ENCODE measurements around the gene ST3GAL4.
"Not testable (repeated sequence)": the region's sequence is repeated elsewhere in the genome, so short reads cannot be mapped to it uniquely, and the experiment has no call there.

The ST3GAL4 gene

GRCh38 chr11:126380909-126381308 lies 25.4 kb downstream of the ST3GAL4 start:
- no peaks in the 10 kb centered on the region for H3K27me3 ChIP-seq (ENCODE audit: insufficient read depth, poor library complexity, severe bottlenecking)
- no peak for TF ChIP-seq CTCF (IDR thresholded peaks at IDR 0.05; ENCODE audit: poor library complexity, severe bottlenecking)
- DNase-seq (ENCODE audit: low spot score) (no peak), ATAC-seq (ENCODE audit: low read depth) (no peak)
- no peak overlapping the region for H3K27ac ChIP-seq (ENCODE audit: poor library complexity, severe bottlenecking)
- no peaks in the 10 kb centered on the region for H3K36me3 ChIP-seq (ENCODE audit: low read depth)
- peaks cover 16% of the 10 kb centered on the region for H3K4me1 ChIP-seq (ENCODE audit: insufficient read depth, poor library complexity, severe bottlenecking)
- H3K9me3 ChIP-seq (ENCODE audit: severe bottlenecking), result no peaks in the 10 kb centered on the region
- no peak overlapping the region for H3K4me3 ChIP-seq (ENCODE audit: severe bottlenecking)

DNA sequence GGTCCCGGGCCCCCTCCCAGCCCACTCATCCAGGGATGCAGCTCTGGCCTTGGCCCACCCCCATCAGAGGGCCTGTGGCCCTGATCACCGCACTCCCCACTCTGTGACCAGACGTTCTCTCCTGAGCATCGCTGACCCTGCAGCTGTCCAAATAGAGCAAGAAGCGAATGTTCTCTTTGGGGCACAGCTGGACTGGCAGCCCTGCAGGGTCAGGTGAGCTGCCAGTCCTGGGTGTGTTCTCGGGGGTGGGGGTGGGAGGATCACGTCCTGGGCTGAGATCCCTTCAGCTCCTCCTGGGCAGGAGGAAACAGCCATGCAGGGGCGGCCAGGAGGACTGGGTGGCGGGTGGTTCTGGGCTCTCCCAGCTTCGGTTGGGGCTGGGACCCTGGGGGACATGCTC lies 26.5 kb downstream of the ST3GAL4 start:
- not testable (repeated sequence) for H3K27me3 ChIP-seq (ENCODE audit: insufficient read depth, poor library complexity, severe bottlenecking); DNase-seq (ENCODE audit: low spot score); H3K27ac ChIP-seq (ENCODE audit: poor library complexity, severe bottlenecking); H3K4me3 ChIP-seq (ENCODE audit: severe bottlenecking); H3K9me3 ChIP-seq (ENCODE audit: severe bottlenecking); H3K36me3 ChIP-seq (ENCODE audit: low read depth)
- peak; percentile 14; the same call in 1 of the 3 replicates for ATAC-seq (ENCODE audit: low read depth)
- H3K4me1 ChIP-seq (ENCODE audit: insufficient read depth, poor library complexity, severe bottlenecking), result peaks cover 17% of the 10 kb centered on the region

DNA sequence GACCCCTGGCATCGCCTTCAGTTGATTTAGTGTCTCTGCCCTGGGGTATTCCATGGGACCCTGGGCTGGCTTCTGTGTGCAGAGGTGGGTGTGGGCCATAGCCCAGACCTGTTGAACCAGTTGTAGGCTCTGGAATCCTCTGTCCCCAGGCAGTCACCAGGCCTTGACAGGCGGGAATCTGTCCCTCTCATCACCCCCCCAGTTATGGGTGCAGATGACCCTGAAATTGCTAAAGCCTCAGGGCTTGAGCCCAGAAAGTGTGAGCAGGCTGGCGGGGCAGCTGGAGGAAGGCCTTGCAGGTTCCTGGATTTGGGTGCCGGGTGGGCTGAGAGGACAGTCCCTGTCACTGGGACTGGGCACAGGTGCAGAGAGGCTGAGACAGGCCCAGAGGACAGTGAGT lies 27.2 kb downstream of the ST3GAL4 start:
- H3K9me3 ChIP-seq (ENCODE audit: severe bottlenecking); H3K27ac ChIP-seq (ENCODE audit: poor library complexity, severe bottlenecking); H3K4me3 ChIP-seq (ENCODE audit: severe bottlenecking); DNase-seq (ENCODE audit: low spot score); ATAC-seq (ENCODE audit: low read depth); H3K27me3 ChIP-seq (ENCODE audit: insufficient read depth, poor library complexity, severe bottlenecking); H3K36me3 ChIP-seq (ENCODE audit: low read depth): not testable (repeated sequence)
- H3K4me1 ChIP-seq (ENCODE audit: insufficient read depth, poor library complexity, severe bottlenecking), result peaks cover 24% of the 10 kb centered on the region

DNA sequence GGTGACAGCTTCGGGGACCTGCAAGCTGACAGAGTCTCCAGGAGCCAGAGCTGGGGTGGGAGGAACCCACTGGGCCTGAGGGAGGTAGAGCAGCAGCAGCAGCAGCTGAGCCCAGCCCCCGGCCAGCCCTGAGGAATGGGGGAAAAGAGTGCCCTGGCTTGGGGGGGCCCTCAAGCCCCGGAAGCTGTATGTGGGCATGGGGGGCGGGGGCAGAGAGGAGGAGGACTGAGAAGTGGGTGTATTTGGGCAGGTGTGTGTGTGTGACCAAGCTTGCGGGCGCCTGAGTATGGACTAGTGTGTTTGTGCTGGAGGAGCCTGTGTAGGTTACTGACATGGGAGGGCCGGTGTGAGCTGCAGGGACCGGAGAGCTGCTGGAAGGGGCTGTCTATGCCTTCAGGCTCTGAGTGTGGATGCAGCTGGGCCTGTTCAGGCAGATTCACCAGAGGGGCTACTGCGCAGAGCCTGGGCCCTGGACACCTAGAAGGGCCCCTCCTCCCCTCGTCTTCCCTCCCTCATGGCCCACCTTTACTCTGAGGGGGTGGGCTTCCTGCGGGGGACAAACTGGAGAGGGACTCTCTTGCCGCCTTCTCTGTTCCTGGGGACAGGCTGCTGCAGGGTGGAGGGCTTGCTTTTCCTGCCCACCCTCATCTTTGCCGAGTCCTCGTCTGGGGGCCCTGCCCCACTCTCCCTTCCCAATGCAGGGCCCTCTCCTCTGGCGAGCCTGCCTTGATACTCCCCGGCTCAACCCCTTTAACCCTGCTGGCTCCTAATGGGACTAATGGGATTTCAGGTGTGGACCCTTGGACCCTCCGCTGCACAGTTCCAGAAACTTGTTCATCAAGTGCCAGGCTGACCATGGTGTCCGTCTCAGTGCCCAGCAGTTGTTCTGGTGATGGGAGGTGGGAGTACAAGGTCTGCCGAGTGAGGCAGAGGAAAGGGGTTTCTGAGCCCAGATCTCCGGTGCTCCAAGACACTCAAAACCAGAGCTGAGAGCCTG lies 28.2 kb downstream of the ST3GAL4 start:
- Histone ChIP-seq H3K36me3 (ENCODE audit: low read depth) (no peaks in the 10 kb centered on the region), H3K9me3 (ENCODE audit: severe bottlenecking) (no peaks in the 10 kb centered on the region)

DNA sequence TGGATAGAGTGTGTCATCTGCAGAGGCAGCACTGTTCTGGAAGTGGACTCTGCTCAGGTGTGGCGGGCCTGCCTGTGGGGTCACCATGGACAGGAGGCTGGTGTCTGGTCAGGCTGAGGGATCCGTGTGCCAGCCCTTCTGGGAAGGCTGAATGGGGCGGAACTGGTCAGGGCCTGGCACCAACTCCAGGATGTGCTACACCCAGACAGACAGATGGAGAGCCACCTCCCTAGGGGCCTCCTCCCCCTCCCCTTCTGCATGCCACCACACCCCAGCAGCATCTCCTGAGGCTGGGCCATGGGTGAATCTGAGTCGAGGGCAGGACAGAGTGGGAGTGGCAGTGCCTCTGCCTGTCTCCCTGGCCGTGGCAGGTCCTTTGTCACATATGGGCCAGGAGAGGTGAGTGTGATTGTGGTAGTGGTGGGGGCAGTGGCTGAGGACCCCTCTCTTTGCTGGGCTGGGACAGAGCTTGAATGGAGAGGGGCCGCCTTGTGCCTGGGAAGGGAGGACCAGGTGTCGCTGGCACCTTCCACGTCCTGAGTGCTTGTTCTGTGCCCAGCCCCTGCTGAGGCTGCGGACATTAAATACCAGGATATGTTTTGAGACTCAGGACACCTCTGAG lies 29.1 kb downstream of the ST3GAL4 start:
- Histone ChIP-seq H3K9me3 (ENCODE audit: severe bottlenecking) (no peaks in the 10 kb centered on the region), H3K36me3 (ENCODE audit: low read depth) (no peaks in the 10 kb centered on the region), H3K27me3 (ENCODE audit: insufficient read depth, poor library complexity, severe bottlenecking) (no peaks in the 10 kb centered on the region), H3K4me3 (ENCODE audit: severe bottlenecking) (no peak overlapping the region), H3K27ac (ENCODE audit: poor library complexity, severe bottlenecking) (peak overlapping the region; percentile 65), H3K4me1 (ENCODE audit: insufficient read depth, poor library complexity, severe bottlenecking) (peaks cover 30% of the 10 kb centered on the region)
- no peak for DNase-seq (ENCODE audit: low spot score)
- TF ChIP-seq CTCF (IDR thresholded peaks at IDR 0.05; ENCODE audit: poor library complexity, severe bottlenecking), result no peak
- ATAC-seq (ENCODE audit: low read depth), result 0 out of 3 replicates have a peak, but pooled peaks have one; percentile 16

More for the DNA sequence above, 28.2 kb downstream of the ST3GAL4 start:
- H3K4me3 ChIP-seq (ENCODE audit: severe bottlenecking), result no peak overlapping the region
- peak overlapping the region; percentile 65 for H3K27ac ChIP-seq (ENCODE audit: poor library complexity, severe bottlenecking)
- no peaks in the 10 kb centered on the region for H3K27me3 ChIP-seq (ENCODE audit: insufficient read depth, poor library complexity, severe bottlenecking)
- peaks cover 30% of the 10 kb centered on the region for H3K4me1 ChIP-seq (ENCODE audit: insufficient read depth, poor library complexity, severe bottlenecking)
- no peak for TF ChIP-seq CTCF (IDR thresholded peaks at IDR 0.05; ENCODE audit: poor library complexity, severe bottlenecking)
- ATAC-seq (ENCODE audit: low read depth) (no peak), DNase-seq (ENCODE audit: low spot score) (no peak)
